Measurements from ENCODE around the gene UPF2.

Gene UPF2

GRCh38 chr10:11959966-11960365, 82.6 kb downstream of the UPF2 start:
- no peak for DNase-seq (ENCODE audit: low read depth in 2 of 2)

- no peak for DNase-seq (ENCODE audit: low read depth in 2 of 2)
Observed at GRCh38 chr10:11958956-11959355, 83.7 kb downstream of the UPF2 start.

- no peak for DNase-seq (ENCODE audit: low read depth in 2 of 2)
Observed at GRCh38 chr10:11951695-11952094, 90.9 kb downstream of the UPF2 start.

GRCh38 chr10:11950325-11951018, 92.1 kb downstream of the UPF2 start:
- no peak for DNase-seq (ENCODE audit: low read depth in 2 of 2)

- no peak for DNase-seq (ENCODE audit: low read depth in 2 of 2)
Observed at GRCh38 chr10:11949152-11949551, 93.5 kb downstream of the UPF2 start.

GRCh38 chr10:11946652-11947051, 96.0 kb downstream of the UPF2 start:
- no peak for DNase-seq (ENCODE audit: low read depth in 2 of 2)

GRCh38 chr10:11936389-11937152, 106.0 kb downstream of the UPF2 start:
- DNase-seq (ENCODE audit: low read depth in 2 of 2): no peak

- no peak for DNase-seq (ENCODE audit: low read depth in 2 of 2)
Observed at GRCh38 chr10:11934262-11934661, 108.3 kb downstream of the UPF2 start.

GRCh38 chr10:11933577-11934223, 108.9 kb downstream of the UPF2 start:
- DNase-seq (ENCODE audit: low read depth in 2 of 2): no peak

GRCh38 chr10:11931038-11931437, 111.6 kb downstream of the UPF2 start:
- no peak for DNase-seq (ENCODE audit: low read depth in 2 of 2)

GRCh38 chr10:11930312-11930978, 112.2 kb downstream of the UPF2 start:
- DNase-seq (ENCODE audit: low read depth in 2 of 2): no peak

GRCh38 chr10:11927746-11928145, 114.9 kb downstream of the UPF2 start:
- no peak for DNase-seq (ENCODE audit: low read depth in 2 of 2)

- no peak for DNase-seq (ENCODE audit: low read depth in 2 of 2)
Observed at GRCh38 chr10:11921800-11922392, 120.7 kb downstream of the UPF2 start.

- no peak for DNase-seq (ENCODE audit: low read depth in 2 of 2)
Observed at GRCh38 chr10:11919271-11919670, 123.3 kb downstream of the UPF2 start.

GRCh38 chr10:11918384-11918783, 124.2 kb downstream of the UPF2 start:
- DNase-seq (ENCODE audit: low read depth in 2 of 2): no peak

- DNase-seq (ENCODE audit: low read depth in 2 of 2): no peak
Observed at GRCh38 chr10:11913079-11913641, 129.4 kb downstream of the UPF2 start.

- DNase-seq (ENCODE audit: low read depth in 2 of 2): no peak
Observed at GRCh38 chr10:11910102-11910501, 132.5 kb downstream of the UPF2 start.

GRCh38 chr10:11909618-11910017, 133.0 kb downstream of the UPF2 start:
- DNase-seq (ENCODE audit: low read depth in 2 of 2): no peak

GRCh38 chr10:11908991-11909390, 133.6 kb downstream of the UPF2 start:
- no peak for DNase-seq (ENCODE audit: low read depth in 2 of 2)

- no peak for DNase-seq (ENCODE audit: low read depth in 2 of 2)
Observed at GRCh38 chr10:11908536-11908935, 134.1 kb downstream of the UPF2 start.

GRCh38 chr10:11907914-11908313, 134.7 kb downstream of the UPF2 start:
- DNase-seq (ENCODE audit: low read depth in 2 of 2): no peak

GRCh38 chr10:11906714-11907113, 135.9 kb downstream of the UPF2 start:
- no peak for DNase-seq (ENCODE audit: low read depth in 2 of 2)
